SJSA1 (cell line): ENCODE results near the gene RUNX2. TPM values are rescaled to one million over a fixed set of nuclear protein-coding genes. Genes with fewer than 3 reads are reported as not detected.

Experiments used
- DNase-seq, 2 experiments: peaks; one replicate each; pipeline ENCODE4 v3.0.0-alpha.2; 2015 to 2020; ENCODE audit warnings: low spot score in 2 of 2, low read depth in 1 of 2
- H3K27ac ChIP-seq: fragments of 250-450 bp; sonication (Bioruptor Pico); 2 replicates; pipeline ENCODE4 v1.5.1; 2020; ENCODE audit warnings: mild to moderate bottlenecking, moderate library complexity
- H3K27me3 ChIP-seq: fragments of 250-450 bp; sonication (Bioruptor Pico); replicated peaks from 2 replicates; pipeline ENCODE4 v1.5.1; 2020; ENCODE audit warnings: mild to moderate bottlenecking, moderate library complexity
- H3K36me3 ChIP-seq: fragments of 250-450 bp; sonication (Bioruptor Pico); 2 replicates; pipeline ENCODE4 v1.5.1; 2020; ENCODE audit warnings: mild to moderate bottlenecking
- H3K4me1 ChIP-seq: fragments of 250-450 bp; sonication (Bioruptor Pico); replicated peaks from 2 replicates; pipeline ENCODE4 v1.6.1; 2021; ENCODE audit warnings: mild to moderate bottlenecking
- H3K4me3 ChIP-seq: fragments of 250-450 bp; sonication (Bioruptor Pico); 2 replicates; pipeline ENCODE4 v1.5.1; 2020; ENCODE audit warnings: mild to moderate bottlenecking
- H3K9me3 ChIP-seq: fragments of 250-450 bp; sonication (Bioruptor Pico); replicated peaks from 2 replicates; pipeline ENCODE4 v1.5.1; 2020; ENCODE audit warnings: mild to moderate bottlenecking
- total RNA-seq: library from RNA; depleted of rRNA; stranded (reverse); fragments of >200 nt; shearing (Covaris generic); gene quantifications from 2 replicates; pipeline ENCODE4 v1.2.3, GENCODE V29; 2014

Gene RUNX2
- total RNA-seq, 1 experiment from 2014 or later = 10.3 TPM

DNA sequence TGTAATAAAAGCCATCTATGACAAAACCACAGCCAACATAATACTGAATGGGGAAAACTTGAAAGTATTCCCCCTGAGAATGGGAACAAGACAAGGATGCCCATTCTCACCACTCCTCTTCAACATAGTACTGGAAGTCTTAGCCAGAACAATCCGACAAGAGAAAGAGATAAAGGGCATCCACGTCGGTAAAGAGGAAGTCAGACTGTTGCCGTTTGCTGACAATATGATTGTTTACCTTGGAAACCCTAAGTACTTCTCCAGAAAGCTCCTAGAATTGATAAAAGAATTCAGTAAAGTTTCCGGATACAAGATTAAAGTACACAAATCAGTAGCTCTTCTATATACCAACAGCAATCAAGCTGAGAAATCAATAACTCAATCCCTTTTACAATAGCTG is 14.0 kb upstream of the RUNX2 start:
- Histone ChIP-seq H3K27ac (no peak overlapping the region), H3K4me3 (no peak overlapping the region), H3K36me3 (no peaks in the 10 kb centered on the region), H3K27me3 (no peaks in the 10 kb centered on the region), H3K9me3 (no peaks in the 10 kb centered on the region), H3K4me1 (no peaks in the 10 kb centered on the region)
- no peak for DNase-seq

DNA sequence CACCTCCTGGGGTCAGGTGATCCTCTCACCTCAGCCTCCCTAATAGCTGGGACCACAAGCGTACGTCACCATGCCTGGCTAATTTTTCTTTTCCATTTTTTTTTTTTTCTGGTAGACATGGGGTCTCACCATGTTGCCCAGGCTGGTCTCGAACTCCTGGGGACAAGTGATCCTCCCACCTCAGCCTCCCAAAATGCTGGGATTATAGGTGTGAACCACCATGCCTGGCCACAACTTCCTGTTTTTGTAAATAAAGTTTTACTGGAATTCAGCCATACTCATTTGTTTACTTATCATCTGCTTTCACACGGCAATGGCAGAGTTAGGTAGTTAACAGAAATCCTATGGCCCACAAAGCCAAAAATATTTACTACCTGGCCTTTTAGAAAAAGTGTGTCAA is 7.8 kb upstream of the RUNX2 start:
- no peaks in the 10 kb centered on the region for H3K9me3 ChIP-seq
- no peak overlapping the region for H3K27ac ChIP-seq
- no peaks in the 10 kb centered on the region for H3K4me1 ChIP-seq
- no peaks in the 10 kb centered on the region for H3K36me3 ChIP-seq
- H3K27me3 ChIP-seq = no peaks in the 10 kb centered on the region
- no peak for DNase-seq
- no peak overlapping the region for H3K4me3 ChIP-seq

DNA sequence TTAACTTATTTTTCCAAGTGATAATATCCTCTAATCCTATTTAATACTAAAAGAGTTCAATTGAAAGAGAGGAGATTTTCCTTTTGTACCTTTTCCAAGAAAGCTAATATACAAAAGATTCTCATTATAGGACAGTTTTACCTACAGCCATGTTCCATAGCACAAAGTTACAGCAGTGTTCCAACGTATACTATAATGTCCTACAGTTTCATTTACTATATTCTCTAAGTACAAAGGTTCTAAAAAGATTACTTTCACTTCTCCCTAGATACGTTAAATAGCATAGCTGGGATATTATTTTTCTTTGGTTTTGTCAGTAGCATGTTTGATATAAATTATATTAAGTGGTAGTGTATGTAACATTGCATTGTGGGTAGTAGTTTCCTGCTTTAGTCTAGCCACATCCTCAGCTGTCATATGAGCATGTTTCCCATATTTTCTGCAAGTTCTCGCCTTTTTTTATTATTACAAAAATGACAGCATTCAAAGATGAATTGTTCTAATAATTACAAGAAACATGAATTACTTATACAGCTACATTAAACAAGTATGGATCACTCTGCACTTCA is 4.4 kb upstream of the RUNX2 start:
- Histone ChIP-seq H3K4me1 (peaks cover 18% of the 10 kb centered on the region), H3K36me3 (no peaks in the 10 kb centered on the region), H3K27ac (no peak overlapping the region), H3K9me3 (no peaks in the 10 kb centered on the region), H3K4me3 (no peak overlapping the region), H3K27me3 (no peaks in the 10 kb centered on the region)
- DNase-seq = no peak

DNA sequence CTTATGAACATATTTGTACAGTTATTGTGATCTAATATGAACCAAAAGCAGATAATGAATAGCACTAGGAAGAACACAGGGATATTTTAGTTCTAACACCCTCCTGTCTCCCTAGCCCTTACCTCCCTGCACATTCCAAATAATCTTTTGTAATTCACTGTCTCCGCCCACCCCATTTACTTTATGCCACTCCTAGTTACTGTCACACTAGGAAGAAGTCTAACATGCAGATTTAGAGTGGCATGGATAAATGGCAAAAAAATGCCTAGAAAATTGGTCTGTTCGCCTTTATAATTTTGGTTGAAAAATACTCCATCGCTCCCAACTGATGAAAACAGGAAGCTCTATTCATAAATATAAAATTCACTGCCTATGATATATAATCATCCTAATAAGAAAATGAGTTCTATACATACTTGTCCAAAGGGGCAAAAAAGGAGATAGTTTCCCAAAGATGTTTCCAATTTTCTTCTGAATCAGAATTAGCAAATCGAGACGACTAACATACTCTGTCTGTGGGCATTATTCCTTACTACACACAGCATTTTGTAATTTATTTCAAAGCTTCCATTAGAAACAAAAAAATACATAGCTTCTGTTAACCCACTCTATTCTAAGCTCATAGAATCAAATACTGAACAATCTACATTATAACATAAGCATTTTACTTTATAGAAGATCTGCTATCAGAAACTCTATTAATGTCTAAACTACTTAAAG is 1.3 kb upstream of the RUNX2 start:
- H3K4me1 ChIP-seq = peaks cover 18% of the 10 kb centered on the region
- no peak for DNase-seq
- H3K9me3 ChIP-seq = no peaks in the 10 kb centered on the region
- H3K4me3 ChIP-seq = no peak overlapping the region
- H3K27ac ChIP-seq = no peak overlapping the region
- no peaks in the 10 kb centered on the region for H3K36me3 ChIP-seq
- H3K27me3 ChIP-seq = no peaks in the 10 kb centered on the region

DNA sequence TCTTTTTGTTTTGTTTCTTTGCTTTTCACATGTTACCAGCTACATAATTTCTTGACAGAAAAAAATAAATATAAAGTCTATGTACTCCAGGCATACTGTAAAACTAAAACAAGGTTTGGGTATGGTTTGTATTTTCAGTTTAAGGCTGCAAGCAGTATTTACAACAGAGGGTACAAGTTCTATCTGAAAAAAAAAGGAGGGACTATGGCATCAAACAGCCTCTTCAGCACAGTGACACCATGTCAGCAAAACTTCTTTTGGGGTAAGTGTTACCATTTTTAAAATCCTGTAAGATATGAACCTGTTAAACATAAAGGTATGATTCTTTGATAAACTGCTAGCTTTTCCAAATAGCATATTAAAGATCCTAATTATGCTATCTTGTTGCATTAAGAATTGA is 393 bp downstream of the RUNX2 start:
- DNase-seq = no peak
- Histone ChIP-seq H3K27ac (peak overlapping the region; percentile 22; the same call in 1 of the 2 replicates), H3K4me1 (peaks cover 18% of the 10 kb centered on the region), H3K9me3 (no peaks in the 10 kb centered on the region), H3K27me3 (no peaks in the 10 kb centered on the region), H3K36me3 (no peaks in the 10 kb centered on the region), H3K4me3 (peak overlapping the region; percentile 27)

DNA sequence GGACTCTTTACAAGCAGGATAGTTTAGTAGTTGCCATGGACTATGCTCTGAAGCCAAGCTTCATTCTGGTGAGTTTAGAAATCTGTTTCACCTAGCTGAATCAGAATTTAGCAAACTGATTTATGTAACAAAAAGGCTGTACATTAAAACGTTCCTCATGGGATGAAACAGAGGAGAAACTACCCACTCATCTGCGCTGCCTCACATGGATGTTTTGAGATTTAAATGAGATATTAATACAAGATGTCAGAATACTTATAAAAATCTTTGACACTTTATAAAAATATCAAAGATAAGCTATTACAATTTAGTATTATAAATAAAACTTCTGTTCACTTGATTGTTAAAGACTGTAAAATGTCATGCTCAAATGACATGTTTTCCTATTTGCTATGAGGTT is 16.8 kb downstream of the RUNX2 start:
- no peak for DNase-seq
- H3K27me3 ChIP-seq = no peaks in the 10 kb centered on the region
- no peaks in the 10 kb centered on the region for H3K36me3 ChIP-seq
- no peaks in the 10 kb centered on the region for H3K9me3 ChIP-seq
- H3K4me3 ChIP-seq = no peak overlapping the region
- no peak overlapping the region for H3K27ac ChIP-seq
- no peaks in the 10 kb centered on the region for H3K4me1 ChIP-seq

DNA sequence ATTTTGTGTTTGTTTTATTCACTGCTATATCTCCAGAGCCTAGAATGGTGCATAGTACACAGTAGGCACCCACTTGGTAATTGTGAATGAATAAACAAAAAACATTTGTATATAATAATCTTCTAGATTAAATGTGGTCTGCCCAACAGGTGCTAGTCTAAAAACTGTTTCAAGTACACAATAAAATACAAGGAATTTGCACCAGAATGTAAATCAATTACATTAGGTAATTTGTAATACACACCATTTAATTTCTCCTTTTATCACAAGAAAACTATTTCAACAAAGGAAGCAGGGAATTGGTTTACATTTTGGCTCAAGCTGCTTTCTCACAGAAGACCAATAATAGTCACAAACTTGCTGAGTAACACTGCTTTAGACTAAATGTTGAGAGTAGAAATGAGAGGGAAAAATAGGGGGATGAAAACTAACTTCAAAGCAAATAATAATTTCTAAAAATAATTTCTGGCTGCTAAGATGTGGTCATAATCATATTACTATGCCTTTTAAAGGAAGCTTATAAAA is 22.1 kb downstream of the RUNX2 start:
- DNase-seq = no peak
- H3K27ac ChIP-seq = no peak overlapping the region
- H3K9me3 ChIP-seq = no peaks in the 10 kb centered on the region
- H3K4me1 ChIP-seq = no peaks in the 10 kb centered on the region
- H3K4me3 ChIP-seq = no peak overlapping the region
- no peaks in the 10 kb centered on the region for H3K36me3 ChIP-seq
- H3K27me3 ChIP-seq = no peaks in the 10 kb centered on the region

DNA sequence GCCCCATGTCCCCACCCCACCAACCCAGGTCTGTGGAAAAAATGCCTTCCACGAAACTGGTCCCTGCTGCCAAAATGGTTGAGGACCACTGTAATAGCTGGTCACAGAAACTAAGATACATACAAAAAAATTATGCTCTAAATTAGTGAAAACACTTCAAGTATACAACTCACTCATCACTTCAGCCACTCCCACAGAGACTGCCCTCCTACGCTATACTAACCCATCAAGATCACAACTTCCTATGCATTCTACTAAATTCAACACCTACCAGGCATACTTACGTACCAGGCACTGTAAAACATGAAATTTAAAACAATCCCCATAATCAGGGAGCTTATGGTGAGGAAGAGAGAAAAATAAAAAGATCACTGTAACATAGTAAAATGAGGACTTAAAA is 22.9 kb downstream of the RUNX2 start:
- H3K36me3 ChIP-seq = no peaks in the 10 kb centered on the region
- no peaks in the 10 kb centered on the region for H3K9me3 ChIP-seq
- H3K27ac ChIP-seq = no peak overlapping the region
- H3K4me3 ChIP-seq = no peak overlapping the region
- DNase-seq = no peak
- no peaks in the 10 kb centered on the region for H3K27me3 ChIP-seq
- H3K4me1 ChIP-seq = no peaks in the 10 kb centered on the region

DNA sequence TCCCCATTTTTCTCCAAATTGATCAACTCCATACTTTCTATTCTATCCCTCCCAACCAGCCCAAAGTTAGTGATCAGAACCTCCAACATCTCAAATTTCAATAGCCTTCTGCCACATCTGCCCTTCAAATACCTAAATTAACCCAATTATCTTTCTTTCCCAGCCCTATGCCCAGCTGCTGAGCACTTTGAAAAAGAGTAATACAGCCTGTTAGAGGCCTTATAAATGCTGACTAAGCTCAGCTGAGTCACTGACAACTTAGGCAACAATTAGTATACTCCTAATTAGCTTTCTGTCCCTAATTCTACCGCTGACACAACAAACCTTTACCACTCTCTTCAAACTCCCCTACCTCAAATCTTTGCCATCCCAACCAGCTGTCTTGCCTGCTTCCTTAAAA is 23.5 kb downstream of the RUNX2 start:
- Histone ChIP-seq H3K27ac (no peak overlapping the region), H3K4me3 (no peak overlapping the region), H3K9me3 (no peaks in the 10 kb centered on the region), H3K36me3 (no peaks in the 10 kb centered on the region), H3K27me3 (no peaks in the 10 kb centered on the region), H3K4me1 (no peaks in the 10 kb centered on the region)
- DNase-seq = no peak

DNA sequence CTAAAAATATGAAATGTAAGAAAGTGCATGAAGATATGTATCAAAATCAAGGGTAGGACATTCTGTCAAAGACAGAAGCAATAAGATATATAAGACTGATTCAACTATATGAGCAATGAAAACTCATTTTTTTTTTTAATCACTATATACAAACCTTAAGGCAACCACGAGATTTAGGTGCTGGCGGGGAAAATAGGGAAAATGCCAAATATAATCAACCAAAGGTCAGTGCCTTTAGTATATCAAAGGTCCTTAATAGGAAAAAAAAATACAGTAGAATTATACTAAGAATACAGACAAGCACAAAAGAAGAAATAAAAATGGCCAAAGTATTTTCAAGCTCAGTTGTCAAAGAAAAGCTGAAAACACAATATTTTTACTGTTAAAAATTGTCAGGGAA is 25.5 kb downstream of the RUNX2 start:
- H3K4me3 ChIP-seq = no peak overlapping the region
- DNase-seq = no peak
- H3K4me1 ChIP-seq = no peaks in the 10 kb centered on the region
- H3K27me3 ChIP-seq = no peaks in the 10 kb centered on the region
- no peaks in the 10 kb centered on the region for H3K9me3 ChIP-seq
- H3K27ac ChIP-seq = no peak overlapping the region
- no peaks in the 10 kb centered on the region for H3K36me3 ChIP-seq

DNA sequence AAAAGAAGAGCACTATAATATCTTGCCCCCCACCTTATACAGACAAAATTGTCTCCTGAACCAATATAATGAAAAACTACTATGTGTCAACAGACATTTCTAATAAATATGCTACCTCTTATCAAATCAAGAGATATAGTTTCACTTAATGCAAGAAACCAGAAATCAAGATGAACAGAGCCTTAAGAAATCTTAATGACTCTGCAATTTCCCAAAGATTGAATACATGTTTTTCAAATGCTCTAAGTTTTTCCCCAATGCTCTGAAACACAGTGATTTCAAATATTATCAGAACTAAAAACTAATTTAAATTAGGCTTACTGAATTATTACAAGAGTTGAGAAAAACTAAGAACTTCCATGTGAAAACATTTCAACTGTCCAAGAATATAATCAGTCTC is 36.3 kb downstream of the RUNX2 start:
- H3K4me1 ChIP-seq = no peaks in the 10 kb centered on the region
- DNase-seq = no peak
- no peak overlapping the region for H3K27ac ChIP-seq
- no peaks in the 10 kb centered on the region for H3K36me3 ChIP-seq
- no peak overlapping the region for H3K4me3 ChIP-seq
- H3K9me3 ChIP-seq = no peaks in the 10 kb centered on the region
- no peaks in the 10 kb centered on the region for H3K27me3 ChIP-seq

DNA sequence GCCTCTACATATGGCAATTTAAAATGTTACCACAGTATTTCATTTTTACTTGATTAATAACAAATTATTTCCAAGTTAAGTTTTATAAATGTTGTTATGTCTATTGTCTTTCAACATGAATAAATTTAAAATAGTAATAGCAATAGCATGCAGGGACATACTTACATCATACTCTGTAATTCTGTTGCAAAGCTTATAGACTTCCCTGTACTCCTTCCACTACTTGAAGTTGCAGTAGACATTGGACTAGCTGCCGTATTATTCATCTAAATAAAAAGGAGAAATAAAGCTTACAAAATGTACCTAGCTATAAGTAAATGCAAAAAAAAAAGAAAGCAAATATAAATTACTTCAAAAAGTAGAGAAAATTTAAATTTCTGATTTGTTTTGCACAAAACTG is 36.9 kb downstream of the RUNX2 start:
- no peak for DNase-seq
- Histone ChIP-seq H3K27ac (no peak overlapping the region), H3K4me3 (no peak overlapping the region), H3K27me3 (no peaks in the 10 kb centered on the region), H3K36me3 (no peaks in the 10 kb centered on the region), H3K9me3 (no peaks in the 10 kb centered on the region), H3K4me1 (no peaks in the 10 kb centered on the region)

DNA sequence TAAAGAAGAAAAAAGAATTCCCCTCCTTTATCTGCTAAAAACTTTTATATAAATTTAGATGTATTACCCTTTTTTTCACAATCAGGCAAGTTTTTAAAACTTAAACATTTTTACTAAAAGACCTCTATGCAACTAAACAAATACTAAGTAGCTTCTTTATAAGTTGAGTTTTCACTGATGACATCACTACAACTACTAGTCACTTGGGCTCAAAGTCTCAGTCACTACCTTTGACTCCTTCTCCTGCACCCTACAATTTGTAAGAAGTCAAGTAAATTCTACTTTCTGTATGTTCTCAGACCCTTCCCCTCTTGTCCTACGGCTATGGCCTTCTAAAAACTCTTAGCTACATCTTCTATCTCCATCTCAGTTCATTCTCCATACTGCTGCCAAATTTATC is 38.4 kb downstream of the RUNX2 start:
- no peak for DNase-seq

DNA sequence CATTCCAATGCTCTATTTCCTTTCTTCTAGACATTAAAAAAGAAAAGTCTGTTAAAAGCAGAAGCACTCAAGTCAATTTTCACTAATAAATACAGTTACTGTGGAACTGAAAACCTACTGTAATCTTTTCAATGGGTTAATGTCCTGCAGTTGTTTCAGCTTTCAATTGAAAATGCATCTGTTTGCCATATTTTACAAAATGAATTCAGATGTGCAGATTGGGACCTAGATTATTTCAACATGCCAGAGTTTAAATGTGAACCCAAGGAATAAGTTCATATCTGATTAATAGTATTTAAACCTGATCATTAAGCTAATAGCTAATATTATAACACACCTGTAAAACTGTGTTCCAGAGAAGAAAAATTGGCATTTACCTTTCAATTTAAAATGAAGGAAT is 39.9 kb downstream of the RUNX2 start:
- H3K4me3 ChIP-seq = no peak overlapping the region
- H3K4me1 ChIP-seq = no peaks in the 10 kb centered on the region
- H3K27me3 ChIP-seq = no peaks in the 10 kb centered on the region
- H3K9me3 ChIP-seq = no peaks in the 10 kb centered on the region
- no peaks in the 10 kb centered on the region for H3K36me3 ChIP-seq
- no peak for DNase-seq
- H3K27ac ChIP-seq = no peak overlapping the region

More for the DNA sequence above, 38.4 kb downstream of the RUNX2 start:
- no peak overlapping the region for H3K4me3 ChIP-seq
- no peak overlapping the region for H3K27ac ChIP-seq
- H3K4me1 ChIP-seq = no peaks in the 10 kb centered on the region
- H3K36me3 ChIP-seq = no peaks in the 10 kb centered on the region
- H3K9me3 ChIP-seq = no peaks in the 10 kb centered on the region
- H3K27me3 ChIP-seq = no peaks in the 10 kb centered on the region

DNA sequence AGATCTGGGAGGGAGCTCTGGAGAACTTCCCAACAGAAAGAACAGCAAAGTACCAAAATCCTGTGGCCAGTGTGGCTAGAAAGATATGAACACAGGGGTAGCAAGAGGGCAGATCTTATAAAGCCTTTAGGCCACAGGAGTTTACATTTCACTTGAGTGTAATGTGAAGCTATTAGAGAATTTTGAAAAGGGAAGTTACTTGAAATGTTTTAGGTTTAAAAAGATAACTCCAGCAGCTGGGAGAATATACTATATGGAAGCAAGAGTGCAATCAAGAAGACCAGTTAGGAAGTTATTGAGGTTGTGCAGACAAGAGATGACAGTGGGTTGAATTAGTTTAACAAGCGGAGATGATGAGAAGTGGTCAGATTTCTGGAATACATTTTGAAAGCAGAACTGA is 41.7 kb downstream of the RUNX2 start:
- H3K4me1 ChIP-seq = no peaks in the 10 kb centered on the region
- H3K9me3 ChIP-seq = no peaks in the 10 kb centered on the region
- H3K36me3 ChIP-seq = no peaks in the 10 kb centered on the region
- H3K4me3 ChIP-seq = no peak overlapping the region
- DNase-seq = no peak
- no peaks in the 10 kb centered on the region for H3K27me3 ChIP-seq
- no peak overlapping the region for H3K27ac ChIP-seq
